Pulmonary artery endothelial cell (primary cell): ENCODE measurements around the gene TPPP. TPM values are rescaled to one million over a fixed set of nuclear protein-coding genes. Genes with fewer than 3 reads are reported as not detected.

ENCODE experiments used
- DNase-seq: peaks from one replicate; pipeline ENCODE4 v3.0.0-alpha.2; 2011; ENCODE audit warnings: low read depth, low spot score
- total RNA-seq: library from RNA; depleted of rRNA; stranded (reverse); fragments of >200 nt; gene quantifications from 2 replicates; pipeline ENCODE4 v1.2.3, GENCODE V29; 2014

Gene TPPP
- total RNA-seq, 1 donor from 2014 or later = 0.20 TPM

- DNase-seq = no peak
Observed at GRCh38 chr5:677131-678101, 15.7 kb downstream of the TPPP start.

GRCh38 chr5:676699-677076 lies 16.5 kb downstream of the TPPP start:
- no peak for DNase-seq

- DNase-seq = no peak
Observed at GRCh38 chr5:675871-676698, 17.1 kb downstream of the TPPP start.

GRCh38 chr5:675111-675870 lies 17.9 kb downstream of the TPPP start:
- DNase-seq = no peak

GRCh38 chr5:674630-675011 lies 18.5 kb downstream of the TPPP start:
- no peak for DNase-seq

- DNase-seq = no peak
Observed at GRCh38 chr5:673831-674629, 19.1 kb downstream of the TPPP start.

- DNase-seq = no peak
Observed at GRCh38 chr5:673161-673830, 19.9 kb downstream of the TPPP start.

GRCh38 chr5:672329-673160 lies 20.6 kb downstream of the TPPP start:
- peak; percentile 73 for DNase-seq

GRCh38 chr5:671459-672328 lies 21.5 kb downstream of the TPPP start:
- no peak for DNase-seq

GRCh38 chr5:670396-671270 lies 22.5 kb downstream of the TPPP start:
- DNase-seq = no peak

- DNase-seq = no peak
Observed at GRCh38 chr5:669842-670395, 23.2 kb downstream of the TPPP start.

GRCh38 chr5:669111-669841 lies 23.9 kb downstream of the TPPP start:
- no peak for DNase-seq

GRCh38 chr5:668283-668995 lies 24.7 kb downstream of the TPPP start:
- DNase-seq = no peak

GRCh38 chr5:666816-667498 lies 26.2 kb downstream of the TPPP start:
- no peak for DNase-seq
